HepG2 (cell line): ENCODE data around the gene COX7A1. TPM values are rescaled to one million over a fixed set of nuclear protein-coding genes. Genes with fewer than 3 reads are reported as not detected.

Source experiments
- KLF9 ChIP-seq: IDR thresholded peaks from 2 replicates; pipeline ENCODE4 v1.6.1; 2016; ENCODE audit warnings: low read depth
- KMT2B ChIP-seq: IDR thresholded peaks from 2 replicates; pipeline ENCODE4 v1.6.1; 2016; ENCODE audit warnings: missing genetic modification reagents, missing compliant biosample characterization
- NFAT5 ChIP-seq: sonication (generic); formaldehyde crosslinking; IDR thresholded peaks from 2 replicates; pipeline ENCODE4 v1.4.0; 2020; ENCODE audit warnings: missing genetic modification reagents
- SAFB2 ChIP-seq: sonication (generic); formaldehyde crosslinking; IDR thresholded peaks from 2 replicates; pipeline ENCODE4 v1.5.1; 2020; ENCODE audit warnings: missing genetic modification reagents, low read depth, mild to moderate bottlenecking, borderline replicate concordance
- SMC3 ChIP-seq: IDR thresholded peaks from 2 replicates; pipeline ENCODE4 v1.6.1; 2011; ENCODE audit warnings: low read length, improper control_type of control experiment
- ZNF160 ChIP-seq: sonication (generic); formaldehyde crosslinking; IDR thresholded peaks from 2 replicates; pipeline ENCODE4 v1.8.0; 2022; ENCODE audit warnings: mild to moderate bottlenecking, inconsistent platforms, missing genetic modification reagents
- ZNF282 ChIP-seq: fragments of 450-650 bp; IDR thresholded peaks from 2 replicates; pipeline ENCODE4 v1.6.1; 2018; ENCODE audit not compliant: partially characterized antibody
- ZNF672 ChIP-seq: sonication (generic); formaldehyde crosslinking; IDR thresholded peaks from 2 replicates; pipeline ENCODE4 v1.8.1; 2022; ENCODE audit warnings: missing genetic modification reagents
- polyA plus RNA-seq, 8 experiments: library from polyadenylated mRNA; depleted of rRNA in 3 of 8; stranded (reverse) in 7 of 8; unstranded in 1 of 8; fragments of >200 nt; fragmentation: Illumina TruSeq in 4 of 8; extraction: Trizol in 4 of 8; gene quantifications; 2 replicates each; pipeline versions ENCODE4 v1.2.1 to v1.2.3, GENCODE V29; 2011 to 2016; ENCODE audit warnings: low read depth in 4 of 8, missing spikeins in 1 of 8, mixed read lengths in 1 of 8; ENCODE audit not compliant: insufficient read depth in 1 of 8
- total RNA-seq, 5 experiments: library from RNA; depleted of rRNA; stranded (reverse); fragments of >200 nt; fragmentation: Illumina TruSeq; extraction: Trizol; gene quantifications; 2 replicates each; pipeline ENCODE4 v1.2.3, GENCODE V29; 2016; ENCODE audit warnings: low read depth in 1 of 5
- TF ChIP-seq, protein P1 (sequence below): sonication (generic); formaldehyde crosslinking; IDR thresholded peaks from 2 replicates; pipeline ENCODE4 v1.8.0; 2022; ENCODE audit warnings: missing genetic modification reagents, mild to moderate bottlenecking, inconsistent platforms, borderline replicate concordance
- TF ChIP-seq, protein P2 (sequence below): sonication (generic); formaldehyde crosslinking; IDR thresholded peaks from 2 replicates; pipeline ENCODE4 v1.8.1; 2022; ENCODE audit warnings: mild to moderate bottlenecking, missing genetic modification reagents
- TF ChIP-seq, protein P3 (sequence below): IDR thresholded peaks from 2 replicates; pipeline ENCODE4 v1.6.1; 2016; ENCODE audit warnings: mild to moderate bottlenecking, missing biosample characterization, missing genetic modification reagents
- TF ChIP-seq, protein P4 (sequence below): sonication (generic); formaldehyde crosslinking; IDR thresholded peaks from 2 replicates; pipeline ENCODE4 v1.5.0; 2020; ENCODE audit warnings: missing genetic modification reagents, mild to moderate bottlenecking, borderline replicate concordance
- TF ChIP-seq, protein P5 (sequence below): sonication (generic); formaldehyde crosslinking; IDR thresholded peaks from 2 replicates; pipeline ENCODE4 v1.8.0; 2022; ENCODE audit warnings: missing genetic modification reagents, low read depth, mild to moderate bottlenecking, borderline replicate concordance
- TF ChIP-seq, protein P6 (sequence below): sonication (generic); formaldehyde crosslinking; IDR thresholded peaks from 2 replicates; pipeline ENCODE4 v1.4.0; 2020; ENCODE audit warnings: mild to moderate bottlenecking, missing genetic modification reagents

COX7A1 gene
- total and polyA plus RNA-seq, 2 of the 13 experiments (the other 11 are each of a cell fraction or from before 2014, with no cell fraction given) = not detected

GRCh38 chr19:36139473-36140303, 12.6 kb downstream of the COX7A1 start, which contains the start of gene CAPNS1 (continued):
- TF ChIP-seq, protein P1, sequence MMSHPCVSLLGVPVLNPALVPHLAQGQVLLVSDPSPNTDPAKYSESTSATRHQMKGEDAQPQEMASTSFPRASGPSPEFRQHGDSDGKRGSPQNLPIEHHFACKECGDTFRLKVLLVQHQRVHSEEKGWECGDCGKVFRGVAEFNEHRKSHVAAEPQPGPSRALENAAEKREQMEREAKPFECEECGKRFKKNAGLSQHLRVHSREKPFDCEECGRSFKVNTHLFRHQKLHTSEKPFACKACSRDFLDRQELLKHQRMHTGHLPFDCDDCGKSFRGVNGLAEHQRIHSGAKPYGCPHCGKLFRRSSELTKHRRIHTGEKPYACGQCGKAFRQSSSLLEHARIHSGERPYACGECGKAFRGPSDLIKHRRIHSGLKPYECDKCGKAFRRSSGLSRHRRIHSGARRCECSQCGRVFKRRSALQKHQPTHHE (CRISPR knock-in tag) = 0 out of 2 replicates have a peak, but pooled peaks have one; percentile 11
- TF ChIP-seq, protein P2, sequence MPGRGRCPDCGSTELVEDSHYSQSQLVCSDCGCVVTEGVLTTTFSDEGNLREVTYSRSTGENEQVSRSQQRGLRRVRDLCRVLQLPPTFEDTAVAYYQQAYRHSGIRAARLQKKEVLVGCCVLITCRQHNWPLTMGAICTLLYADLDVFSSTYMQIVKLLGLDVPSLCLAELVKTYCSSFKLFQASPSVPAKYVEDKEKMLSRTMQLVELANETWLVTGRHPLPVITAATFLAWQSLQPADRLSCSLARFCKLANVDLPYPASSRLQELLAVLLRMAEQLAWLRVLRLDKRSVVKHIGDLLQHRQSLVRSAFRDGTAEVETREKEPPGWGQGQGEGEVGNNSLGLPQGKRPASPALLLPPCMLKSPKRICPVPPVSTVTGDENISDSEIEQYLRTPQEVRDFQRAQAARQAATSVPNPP = no peak
- TF ChIP-seq NFAT5 (CRISPR knock-in tag) (0 out of 2 replicates have a peak, but pooled peaks have one; percentile 39), ZNF282 (no peak), ZNF160 (CRISPR knock-in tag) (peak; percentile 24; the same call in 1 of the 2 replicates), ZNF672 (CRISPR knock-in tag) (no peak), KLF9 (CRISPR knock-in tag) (0 out of 2 replicates have a peak, but pooled peaks have one; percentile 61), KMT2B (CRISPR knock-in tag) (peak; percentile 27; the same call in 1 of the 2 replicates), SAFB2 (CRISPR knock-in tag) (0 out of 2 replicates have a peak, but pooled peaks have one; percentile 89), SMC3 (no peak)
- TF ChIP-seq, protein P3, sequence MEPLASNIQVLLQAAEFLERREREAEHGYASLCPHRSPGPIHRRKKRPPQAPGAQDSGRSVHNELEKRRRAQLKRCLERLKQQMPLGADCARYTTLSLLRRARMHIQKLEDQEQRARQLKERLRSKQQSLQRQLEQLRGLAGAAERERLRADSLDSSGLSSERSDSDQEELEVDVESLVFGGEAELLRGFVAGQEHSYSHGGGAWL = peak; percentile 65; the same call in 1 of the 2 replicates
- TF ChIP-seq, protein P4, sequence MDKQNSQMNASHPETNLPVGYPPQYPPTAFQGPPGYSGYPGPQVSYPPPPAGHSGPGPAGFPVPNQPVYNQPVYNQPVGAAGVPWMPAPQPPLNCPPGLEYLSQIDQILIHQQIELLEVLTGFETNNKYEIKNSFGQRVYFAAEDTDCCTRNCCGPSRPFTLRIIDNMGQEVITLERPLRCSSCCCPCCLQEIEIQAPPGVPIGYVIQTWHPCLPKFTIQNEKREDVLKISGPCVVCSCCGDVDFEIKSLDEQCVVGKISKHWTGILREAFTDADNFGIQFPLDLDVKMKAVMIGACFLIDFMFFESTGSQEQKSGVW (CRISPR knock-in tag) = no peak
- TF ChIP-seq, protein P5, sequence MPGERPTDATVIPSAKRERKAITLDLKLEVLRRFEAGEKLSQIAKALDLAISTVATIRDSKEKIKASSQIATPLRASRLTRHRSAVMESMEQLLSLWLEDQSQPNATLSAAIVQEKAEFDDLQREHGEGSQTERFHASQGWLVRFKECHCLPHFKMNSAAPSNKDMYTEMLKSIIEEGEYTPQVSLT (CRISPR knock-in tag) = no peak
- TF ChIP-seq, protein P6, sequence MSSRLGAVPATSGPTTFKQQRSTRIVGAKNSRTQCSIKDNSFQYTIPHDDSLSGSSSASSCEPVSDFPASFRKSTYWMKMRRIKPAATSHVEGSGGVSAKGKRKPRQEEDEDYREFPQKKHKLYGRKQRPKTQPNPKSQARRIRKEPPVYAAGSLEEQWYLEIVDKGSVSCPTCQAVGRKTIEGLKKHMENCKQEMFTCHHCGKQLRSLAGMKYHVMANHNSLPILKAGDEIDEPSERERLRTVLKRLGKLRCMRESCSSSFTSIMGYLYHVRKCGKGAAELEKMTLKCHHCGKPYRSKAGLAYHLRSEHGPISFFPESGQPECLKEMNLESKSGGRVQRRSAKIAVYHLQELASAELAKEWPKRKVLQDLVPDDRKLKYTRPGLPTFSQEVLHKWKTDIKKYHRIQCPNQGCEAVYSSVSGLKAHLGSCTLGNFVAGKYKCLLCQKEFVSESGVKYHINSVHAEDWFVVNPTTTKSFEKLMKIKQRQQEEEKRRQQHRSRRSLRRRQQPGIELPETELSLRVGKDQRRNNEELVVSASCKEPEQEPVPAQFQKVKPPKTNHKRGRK (CRISPR knock-in tag) = no peak
